Fibroblast of gingiva (primary cell): Measurements from ENCODE around the gene SPDYE18.
A peak's percentile ranks its signal among the peaks of the same experiment; 100 is the strongest.
"Not testable (repeated sequence)": the region's sequence is repeated elsewhere in the genome, so short reads cannot be mapped to it uniquely, and the experiment has no call there.

ENCODE experiments used
- DNase-seq: peaks from one replicate; pipeline ENCODE4 v3.0.0-alpha.2; 2011; ENCODE audit warnings: low read depth

Gene SPDYE18, protein sequence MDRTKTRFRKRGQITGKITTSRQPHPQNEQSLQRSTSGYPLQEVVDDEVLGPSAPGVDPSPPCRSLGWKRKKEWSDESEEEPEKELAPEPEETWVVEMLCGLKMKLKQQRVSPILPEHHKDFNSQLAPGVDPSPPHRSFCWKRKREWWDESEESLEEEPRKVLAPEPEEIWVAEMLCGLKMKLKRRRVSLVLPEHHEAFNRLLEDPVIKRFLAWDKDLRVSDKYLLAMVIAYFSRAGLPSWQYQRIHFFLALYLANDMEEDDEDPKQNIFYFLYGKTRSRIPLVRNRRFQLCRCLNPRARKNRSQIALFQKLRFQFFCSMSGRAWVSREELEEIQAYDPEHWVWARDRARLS

GRCh38 chr7:77062557-77062956, at the start of gene SPDYE18:
SPDYE18 (minus strand) TSS chr7:77062558; CDS start chr7:77060512, 2,046 bp downstream.
- DNase-seq, result not testable (repeated sequence)

GRCh38 chr7:77108362-77108761, 46.0 kb upstream of the SPDYE18 start:
- DNase-seq, result not testable (repeated sequence)

- not testable (repeated sequence) for DNase-seq
Observed at GRCh38 chr7:77107659-77108058, 45.3 kb upstream of the SPDYE18 start.

DNA sequence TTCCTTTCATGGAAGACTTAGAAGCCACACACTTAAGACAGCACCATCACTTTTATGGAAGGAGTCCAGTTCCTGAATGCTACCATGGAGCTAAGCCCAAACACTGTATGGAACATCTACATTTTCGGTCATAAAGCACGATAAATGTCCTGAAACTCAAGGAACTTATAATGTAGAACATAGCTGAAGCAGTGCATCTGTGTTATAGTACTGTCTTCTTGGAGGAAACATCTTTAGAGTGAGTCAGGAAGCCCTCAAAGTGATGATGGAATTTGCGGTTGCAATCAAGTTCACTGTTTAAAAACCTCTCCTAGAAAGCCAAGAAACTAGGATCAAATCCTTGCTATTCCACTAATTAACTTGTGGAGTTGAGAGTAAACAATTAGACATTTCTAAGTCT, 43.5 kb upstream of the SPDYE18 start:
- peak; percentile 5 for DNase-seq

DNA sequence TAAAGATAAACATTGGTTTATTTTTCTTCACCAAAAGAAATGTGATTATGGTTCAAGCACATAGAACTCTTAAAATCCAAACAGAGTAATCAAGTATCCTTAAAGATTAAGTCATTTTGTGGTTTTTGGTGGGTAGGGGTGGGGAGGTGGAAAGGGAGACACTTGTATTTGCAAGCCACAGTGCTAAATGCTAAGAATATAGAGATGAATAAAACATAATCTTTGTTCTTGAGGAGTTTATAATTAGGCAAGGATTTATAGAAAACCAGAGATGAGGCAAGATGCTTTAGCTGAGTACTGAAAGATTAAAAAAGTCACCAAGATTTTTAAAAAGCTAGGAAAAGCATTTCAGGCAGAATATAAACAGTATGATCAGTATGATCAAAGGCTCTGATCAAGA, 40.3 kb upstream of the SPDYE18 start:
- DNase-seq, result not testable (repeated sequence)

- not testable (repeated sequence) for DNase-seq
Observed at GRCh38 chr7:77101187-77101586, 38.8 kb upstream of the SPDYE18 start.

- not testable (repeated sequence) for DNase-seq
Observed at GRCh38 chr7:77100501-77100900, 38.1 kb upstream of the SPDYE18 start.

- not testable (repeated sequence) for DNase-seq
Observed at GRCh38 chr7:77092301-77092700, 29.9 kb upstream of the SPDYE18 start.

- not testable (repeated sequence) for DNase-seq
Observed at GRCh38 chr7:77082192-77082591, 19.8 kb upstream of the SPDYE18 start.

- not testable (repeated sequence) for DNase-seq
Observed at GRCh38 chr7:77080236-77080635, 17.9 kb upstream of the SPDYE18 start.

- not testable (repeated sequence) for DNase-seq
Observed at GRCh38 chr7:77079624-77080023, 17.3 kb upstream of the SPDYE18 start.

DNA sequence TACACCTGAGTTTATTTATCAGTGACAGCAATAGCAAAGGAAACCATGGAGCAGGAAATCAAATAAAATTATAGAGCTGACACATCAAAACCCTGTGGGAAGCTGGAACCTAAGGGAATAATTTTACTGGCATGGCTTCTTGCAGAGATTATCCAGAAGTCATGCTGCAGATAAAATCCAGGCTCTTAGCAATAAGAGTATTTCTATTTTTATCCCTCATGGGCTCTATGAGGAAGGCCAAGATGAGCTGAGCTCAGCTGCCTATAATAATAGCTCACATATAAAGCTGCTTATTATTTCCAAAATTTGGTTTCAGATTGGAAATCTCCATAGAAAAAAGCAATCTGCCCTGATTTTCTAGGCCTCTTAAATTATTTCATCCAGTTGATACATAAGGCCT, 16.8 kb upstream of the SPDYE18 start:
- DNase-seq, result not testable (repeated sequence)

- DNase-seq, result not testable (repeated sequence)
Observed at GRCh38 chr7:77077060-77077459, 14.7 kb upstream of the SPDYE18 start.

- DNase-seq, result peak; percentile 8
Observed at GRCh38 chr7:77074786-77075396, 12.5 kb upstream of the SPDYE18 start.

DNA sequence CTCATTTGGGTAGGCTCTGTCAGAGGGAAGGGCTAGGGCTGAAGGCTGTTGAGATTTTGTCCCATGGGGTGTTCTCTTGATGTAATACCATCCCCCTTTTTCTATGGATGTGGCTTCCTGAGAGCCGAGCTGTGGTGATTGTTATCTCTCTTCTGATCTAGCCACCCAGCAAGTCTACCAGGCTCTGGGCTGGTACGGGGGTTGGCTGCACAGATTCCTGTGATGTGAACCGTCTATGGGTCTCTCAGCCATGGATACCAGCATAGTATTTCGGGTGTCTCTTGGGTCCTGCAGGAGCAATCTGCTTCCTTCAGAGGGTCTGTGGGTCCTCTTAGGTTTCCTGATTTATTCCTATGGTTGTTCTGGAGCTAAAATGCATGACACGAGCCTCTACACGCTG, 8.8 kb upstream of the SPDYE18 start:
- not testable (repeated sequence) for DNase-seq

- DNase-seq, result not testable (repeated sequence)
Observed at GRCh38 chr7:77065869-77066268, 3.5 kb upstream of the SPDYE18 start.

GRCh38 chr7:77063732-77064131, 1.4 kb upstream of the SPDYE18 start:
- DNase-seq, result not testable (repeated sequence)

DNA sequence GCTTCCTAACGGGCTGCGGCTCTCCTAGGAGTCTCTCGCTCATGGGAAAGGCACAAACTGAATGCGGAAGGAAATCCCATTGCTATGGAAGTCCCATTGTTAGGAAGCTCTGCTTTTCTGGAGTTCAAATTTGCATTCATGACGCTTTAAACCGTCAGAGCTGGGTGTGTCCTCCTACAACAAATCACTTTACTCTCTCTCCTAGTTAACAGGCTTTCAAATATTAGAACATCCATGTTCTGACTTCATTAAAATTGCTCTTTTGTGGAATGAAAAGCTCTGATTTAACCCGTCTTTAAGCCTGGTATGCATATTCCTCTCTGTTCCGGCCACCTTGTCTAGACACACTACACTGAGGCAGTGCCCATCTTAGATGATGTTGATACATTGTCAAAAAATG, 30.1 kb downstream of the SPDYE18 start, which contains the start of gene SPDYE17:
Gene SPDYE17, minus strand, starts transcription at position 101 of the 400 bp plus-strand sequence. CDS start 1,791 bp downstream, outside the sequence.
- not testable (repeated sequence) for DNase-seq

DNA sequence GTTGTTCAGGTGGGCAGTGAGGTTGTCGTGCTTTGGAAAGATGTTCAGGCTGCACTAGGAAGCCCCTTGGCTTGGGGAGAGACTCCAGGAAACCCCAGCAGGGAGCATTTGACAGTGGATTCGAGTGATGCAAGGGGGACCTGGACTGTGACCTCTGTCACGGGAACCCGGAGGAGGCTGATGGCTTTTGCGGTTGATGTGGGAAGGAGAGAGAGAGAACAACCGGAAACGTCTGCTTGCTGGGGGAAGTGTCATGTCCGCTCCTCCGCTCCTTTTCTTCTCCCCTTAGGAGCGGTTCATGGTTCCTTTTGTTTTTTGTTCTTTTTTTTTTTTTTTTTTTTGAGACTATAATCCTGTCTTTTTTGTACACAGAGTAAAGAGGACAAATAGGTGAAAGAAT, 36.0 kb downstream of the SPDYE18 start:
- DNase-seq, result not testable (repeated sequence)

DNA sequence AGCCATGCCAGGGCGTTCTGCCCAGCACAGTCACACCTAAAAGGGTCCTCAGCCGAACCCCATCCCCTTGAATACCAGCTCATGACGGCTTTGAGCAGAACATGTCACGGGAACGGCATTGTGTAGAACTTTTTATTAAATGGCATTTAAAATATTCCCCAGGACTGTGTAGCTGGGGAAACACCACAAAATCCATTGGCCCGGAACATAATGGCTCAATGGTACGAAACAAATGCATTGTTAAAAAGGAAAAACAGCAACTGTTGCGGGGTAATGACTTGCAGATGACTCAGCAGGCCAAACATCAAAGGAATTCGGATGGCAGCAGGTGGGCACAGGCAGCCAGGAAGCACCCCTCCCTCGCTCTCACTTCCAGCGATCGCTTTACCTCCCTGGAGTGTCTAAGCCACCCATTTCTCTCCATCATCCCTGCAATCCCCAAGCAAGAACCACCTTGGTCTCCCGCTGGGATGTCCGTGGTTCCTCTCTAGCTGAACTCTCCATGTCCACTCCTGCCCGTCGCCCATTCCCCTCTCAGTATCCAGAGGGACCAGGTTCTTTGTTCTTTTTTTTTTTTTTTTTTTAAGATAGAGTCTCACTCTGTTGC, 52.2 kb downstream of the SPDYE18 start:
- peak; percentile 83 for DNase-seq

DNA sequence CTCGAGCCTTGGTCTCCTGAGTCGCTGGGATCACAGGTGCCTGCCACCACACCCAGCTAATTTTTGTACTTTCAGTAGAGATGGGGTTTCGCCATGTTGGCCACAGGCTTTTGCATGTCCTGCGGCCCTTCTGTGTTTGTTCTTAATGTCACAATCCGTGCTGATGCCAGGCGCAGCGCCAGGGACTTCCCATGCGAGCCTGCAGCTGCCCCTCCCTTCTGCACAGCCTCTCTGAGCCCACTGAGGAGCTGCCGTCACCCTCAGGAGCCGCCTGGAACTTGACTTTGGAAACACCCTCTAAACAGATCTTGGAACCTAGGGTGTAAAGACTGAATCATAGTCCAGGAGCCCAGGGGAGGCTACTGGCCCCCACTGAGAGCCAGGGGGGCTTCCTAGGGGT, 54.4 kb downstream of the SPDYE18 start:
- DNase-seq, result peak; percentile 98
